SK-N-SH (cell line): ENCODE measurements around the gene XKR7.

Source experiments
- CTCF ChIP-seq: fragments of 200-600 bp; sonication (generic); IDR thresholded peaks from 2 replicates; pipeline ENCODE4 v1.6.1; 2017; ENCODE audit warnings: antibody characterized with exemption, mild to moderate bottlenecking, moderate library complexity
- FOSL2 ChIP-seq: IDR thresholded peaks from 2 replicates; pipeline ENCODE4 v1.4.0; 2012; ENCODE audit warnings: low read depth, mild to moderate bottlenecking, moderate library complexity, borderline replicate concordance
- NFIC ChIP-seq: IDR thresholded peaks from 2 replicates; pipeline ENCODE4 v1.4.0; 2012; ENCODE audit warnings: borderline replicate concordance
- POLR2AphosphoS5 ChIP-seq: IDR thresholded peaks from 2 replicates; pipeline ENCODE4 v1.6.1; 2012; ENCODE audit warnings: low read depth, low read length
- TCF12 ChIP-seq: IDR thresholded peaks from 2 replicates; pipeline ENCODE4 v1.4.0; 2012
- TF ChIP-seq, protein P1 (sequence below): IDR thresholded peaks from 2 replicates; pipeline ENCODE4 v1.6.1; 2012; ENCODE audit warnings: mild to moderate bottlenecking, low read depth, low read length, moderate library complexity

DNA sequence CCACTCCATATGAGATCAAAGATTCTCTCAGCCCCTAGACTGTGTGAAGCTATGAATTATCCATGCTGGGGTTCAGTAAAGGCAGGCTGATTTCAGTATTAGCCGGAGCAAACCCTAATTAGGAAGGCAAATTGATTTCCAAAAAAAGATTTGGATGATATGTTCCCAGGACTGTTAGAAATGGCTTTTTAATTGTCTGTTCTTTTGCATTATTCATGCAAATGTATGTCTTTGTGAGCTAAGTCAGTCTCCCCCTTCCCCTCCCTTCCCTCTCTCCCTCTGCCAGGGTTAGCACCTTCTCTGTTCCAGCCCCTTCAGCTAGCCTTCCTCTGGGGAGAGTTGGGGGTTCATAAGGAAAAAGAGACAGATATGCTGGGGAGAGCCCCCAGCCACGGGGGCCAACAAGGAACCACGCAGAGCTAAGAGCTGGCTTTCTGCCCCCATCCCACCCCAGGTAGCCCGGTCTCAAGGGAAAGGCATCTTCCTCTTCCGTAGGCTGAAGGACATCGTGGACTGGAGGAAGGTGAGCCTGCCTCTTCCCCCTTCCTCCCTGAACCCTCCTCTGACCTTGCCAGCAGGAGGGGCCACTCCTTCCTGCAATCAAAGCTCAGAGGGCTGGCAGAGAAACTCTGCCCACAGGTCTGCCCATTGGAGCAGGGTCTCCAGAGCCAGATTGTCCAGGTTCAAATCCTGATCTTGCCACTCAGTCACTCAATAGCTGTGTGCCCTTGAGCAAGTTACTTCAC is 48.4 kb upstream of the XKR7 start:
- TF ChIP-seq NFIC (no peak), CTCF (no peak), POLR2AphosphoS5 (no peak), FOSL2 (no peak), TCF12 (no peak)
- TF ChIP-seq, protein P1, sequence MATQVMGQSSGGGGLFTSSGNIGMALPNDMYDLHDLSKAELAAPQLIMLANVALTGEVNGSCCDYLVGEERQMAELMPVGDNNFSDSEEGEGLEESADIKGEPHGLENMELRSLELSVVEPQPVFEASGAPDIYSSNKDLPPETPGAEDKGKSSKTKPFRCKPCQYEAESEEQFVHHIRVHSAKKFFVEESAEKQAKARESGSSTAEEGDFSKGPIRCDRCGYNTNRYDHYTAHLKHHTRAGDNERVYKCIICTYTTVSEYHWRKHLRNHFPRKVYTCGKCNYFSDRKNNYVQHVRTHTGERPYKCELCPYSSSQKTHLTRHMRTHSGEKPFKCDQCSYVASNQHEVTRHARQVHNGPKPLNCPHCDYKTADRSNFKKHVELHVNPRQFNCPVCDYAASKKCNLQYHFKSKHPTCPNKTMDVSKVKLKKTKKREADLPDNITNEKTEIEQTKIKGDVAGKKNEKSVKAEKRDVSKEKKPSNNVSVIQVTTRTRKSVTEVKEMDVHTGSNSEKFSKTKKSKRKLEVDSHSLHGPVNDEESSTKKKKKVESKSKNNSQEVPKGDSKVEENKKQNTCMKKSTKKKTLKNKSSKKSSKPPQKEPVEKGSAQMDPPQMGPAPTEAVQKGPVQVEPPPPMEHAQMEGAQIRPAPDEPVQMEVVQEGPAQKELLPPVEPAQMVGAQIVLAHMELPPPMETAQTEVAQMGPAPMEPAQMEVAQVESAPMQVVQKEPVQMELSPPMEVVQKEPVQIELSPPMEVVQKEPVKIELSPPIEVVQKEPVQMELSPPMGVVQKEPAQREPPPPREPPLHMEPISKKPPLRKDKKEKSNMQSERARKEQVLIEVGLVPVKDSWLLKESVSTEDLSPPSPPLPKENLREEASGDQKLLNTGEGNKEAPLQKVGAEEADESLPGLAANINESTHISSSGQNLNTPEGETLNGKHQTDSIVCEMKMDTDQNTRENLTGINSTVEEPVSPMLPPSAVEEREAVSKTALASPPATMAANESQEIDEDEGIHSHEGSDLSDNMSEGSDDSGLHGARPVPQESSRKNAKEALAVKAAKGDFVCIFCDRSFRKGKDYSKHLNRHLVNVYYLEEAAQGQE: no peak
